ENCODE measurements around the gene TYSND1. TPM values are rescaled to one million over a fixed set of nuclear protein-coding genes. Genes with fewer than 3 reads are reported as not detected.

TYSND1 gene
- total and polyA plus RNA-seq, 2 of the 13 experiments (the other 11 are each of a cell fraction or from before 2014, with no cell fraction given), result 3.3 to 8.9 TPM

GRCh38 chr10:70174058-70174741 is 27.7 kb upstream of the TYSND1 start (continued):
- TF ChIP-seq TEF (CRISPR knock-in tag; IDR thresholded peaks at IDR 0.05), result peak; percentile 54; the same call in 1 of the 2 replicates
- TF ChIP-seq TBX2 (CRISPR knock-in tag; IDR thresholded peaks at IDR 0.05; ENCODE audit: borderline replicate concordance), result peak; percentile 73
- TF ChIP-seq, protein P1, sequence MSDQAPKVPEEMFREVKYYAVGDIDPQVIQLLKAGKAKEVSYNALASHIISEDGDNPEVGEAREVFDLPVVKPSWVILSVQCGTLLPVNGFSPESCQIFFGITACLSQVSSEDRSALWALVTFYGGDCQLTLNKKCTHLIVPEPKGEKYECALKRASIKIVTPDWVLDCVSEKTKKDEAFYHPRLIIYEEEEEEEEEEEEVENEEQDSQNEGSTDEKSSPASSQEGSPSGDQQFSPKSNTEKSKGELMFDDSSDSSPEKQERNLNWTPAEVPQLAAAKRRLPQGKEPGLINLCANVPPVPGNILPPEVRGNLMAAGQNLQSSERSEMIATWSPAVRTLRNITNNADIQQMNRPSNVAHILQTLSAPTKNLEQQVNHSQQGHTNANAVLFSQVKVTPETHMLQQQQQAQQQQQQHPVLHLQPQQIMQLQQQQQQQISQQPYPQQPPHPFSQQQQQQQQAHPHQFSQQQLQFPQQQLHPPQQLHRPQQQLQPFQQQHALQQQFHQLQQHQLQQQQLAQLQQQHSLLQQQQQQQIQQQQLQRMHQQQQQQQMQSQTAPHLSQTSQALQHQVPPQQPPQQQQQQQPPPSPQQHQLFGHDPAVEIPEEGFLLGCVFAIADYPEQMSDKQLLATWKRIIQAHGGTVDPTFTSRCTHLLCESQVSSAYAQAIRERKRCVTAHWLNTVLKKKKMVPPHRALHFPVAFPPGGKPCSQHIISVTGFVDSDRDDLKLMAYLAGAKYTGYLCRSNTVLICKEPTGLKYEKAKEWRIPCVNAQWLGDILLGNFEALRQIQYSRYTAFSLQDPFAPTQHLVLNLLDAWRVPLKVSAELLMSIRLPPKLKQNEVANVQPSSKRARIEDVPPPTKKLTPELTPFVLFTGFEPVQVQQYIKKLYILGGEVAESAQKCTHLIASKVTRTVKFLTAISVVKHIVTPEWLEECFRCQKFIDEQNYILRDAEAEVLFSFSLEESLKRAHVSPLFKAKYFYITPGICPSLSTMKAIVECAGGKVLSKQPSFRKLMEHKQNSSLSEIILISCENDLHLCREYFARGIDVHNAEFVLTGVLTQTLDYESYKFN (CRISPR knock-in tag; conservative IDR thresholded peaks at IDR 0.05), result peak; percentile 69
- no peak for TF ChIP-seq LCORL (IDR thresholded peaks at IDR 0.05)
- no peak for TF ChIP-seq LCORL (CRISPR knock-in tag; IDR thresholded peaks at IDR 0.05)
- TF ChIP-seq PHF20 (CRISPR knock-in tag; IDR thresholded peaks at IDR 0.05), result peak; percentile 83
- 0 out of 2 replicates have a peak, but pooled peaks have one; percentile 53 for TF ChIP-seq ZNF318 (CRISPR knock-in tag; IDR thresholded peaks at IDR 0.05)
- TF ChIP-seq, protein P2, sequence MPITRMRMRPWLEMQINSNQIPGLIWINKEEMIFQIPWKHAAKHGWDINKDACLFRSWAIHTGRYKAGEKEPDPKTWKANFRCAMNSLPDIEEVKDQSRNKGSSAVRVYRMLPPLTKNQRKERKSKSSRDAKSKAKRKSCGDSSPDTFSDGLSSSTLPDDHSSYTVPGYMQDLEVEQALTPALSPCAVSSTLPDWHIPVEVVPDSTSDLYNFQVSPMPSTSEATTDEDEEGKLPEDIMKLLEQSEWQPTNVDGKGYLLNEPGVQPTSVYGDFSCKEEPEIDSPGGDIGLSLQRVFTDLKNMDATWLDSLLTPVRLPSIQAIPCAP (CRISPR knock-in tag; IDR thresholded peaks at IDR 0.05; ENCODE audit: low read depth), result 0 out of 2 replicates have a peak, but pooled peaks have one; percentile 79
- TF ChIP-seq SOX5 (CRISPR knock-in tag; IDR thresholded peaks at IDR 0.05; ENCODE audit: borderline replicate concordance), result peak; percentile 75
- TF ChIP-seq ELF1 (CRISPR knock-in tag; IDR thresholded peaks at IDR 0.05), result peak; percentile 89
- peak; percentile 66; the same call in 1 of the 2 replicates for TF ChIP-seq KAT7 (CRISPR knock-in tag; IDR thresholded peaks at IDR 0.05; ENCODE audit: borderline replicate concordance)
- TF ChIP-seq NR2F2 (IDR thresholded peaks at IDR 0.05; ENCODE audit: borderline replicate concordance, low read depth), result no peak
- TF ChIP-seq SPEN (CRISPR knock-in tag; IDR thresholded peaks at IDR 0.05; ENCODE audit: low read depth), result peak; percentile 50; the same call in 1 of the 2 replicates
- 0 out of 2 replicates have a peak, but pooled peaks have one; percentile 28 for TF ChIP-seq DPF2 (CRISPR knock-in tag; IDR thresholded peaks at IDR 0.05; ENCODE audit: borderline replicate concordance, low read depth)
- TF ChIP-seq ZNF274 (CRISPR knock-in tag; IDR thresholded peaks at IDR 0.05), result no peak
- TF ChIP-seq ZSCAN31 (CRISPR knock-in tag; IDR thresholded peaks at IDR 0.05; ENCODE audit: low read depth), result peak; percentile 55; the same call in 1 of the 2 replicates

Measured in HepG2 (cell line).